D721Med (cell line): ENCODE measurements around the gene CNTFR.

Source experiments
- DNase-seq: peaks from one replicate; pipeline ENCODE4 v3.0.0; 2011; ENCODE audit warnings: low spot score; ENCODE audit not compliant: insufficient read length
- FAIRE-seq: peaks from 2 replicates; lab custom pipeline; 2011; peaks lifted over from hg19 to GRCh38; lab: Jason Lieb, UNC
- TF ChIP-seq, protein P1 (sequence below): IDR thresholded peaks from 2 replicates; pipeline ENCODE4 v1.5.1; 2012; ENCODE audit warnings: mild to moderate bottlenecking, control low read depth; ENCODE audit not compliant: insufficient read depth; ENCODE audit errors: missing control alignments

The CNTFR gene

DNA sequence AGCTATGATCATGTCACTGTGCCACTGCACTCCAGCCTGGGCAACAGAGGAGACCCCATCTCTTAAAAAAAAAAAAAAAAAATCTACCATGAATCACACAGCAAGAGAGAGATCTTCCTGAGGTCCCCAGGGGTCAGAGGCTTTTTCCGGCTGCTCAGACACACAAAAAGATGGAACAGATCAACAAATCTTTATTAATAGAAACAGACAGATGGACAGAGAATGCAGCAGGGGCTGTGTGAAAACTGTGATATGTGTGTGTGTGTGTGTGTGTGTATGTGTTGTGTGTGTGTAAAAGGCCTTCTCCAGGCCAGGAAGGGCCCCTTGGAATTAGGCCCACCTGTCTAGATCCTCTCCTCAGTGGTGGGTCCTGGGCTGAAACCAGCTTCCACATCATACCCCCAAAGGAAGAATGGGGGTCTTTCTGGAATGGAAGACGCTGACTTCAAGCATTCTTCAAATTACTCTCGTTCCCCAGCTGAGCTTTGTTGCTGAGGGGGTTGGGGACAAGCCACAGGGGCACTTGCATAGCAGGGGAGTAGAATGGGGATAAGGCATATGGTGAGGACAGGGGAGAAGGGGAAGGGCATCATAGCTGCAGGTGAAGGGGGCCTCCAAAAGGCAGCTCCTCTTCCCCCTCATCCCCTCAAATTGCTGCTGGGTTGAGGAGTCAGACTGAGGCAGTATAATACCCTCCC lies 45.2 kb upstream of the CNTFR start:
- FAIRE-seq (no peak), DNase-seq (no peak)
- TF ChIP-seq, protein P1, sequence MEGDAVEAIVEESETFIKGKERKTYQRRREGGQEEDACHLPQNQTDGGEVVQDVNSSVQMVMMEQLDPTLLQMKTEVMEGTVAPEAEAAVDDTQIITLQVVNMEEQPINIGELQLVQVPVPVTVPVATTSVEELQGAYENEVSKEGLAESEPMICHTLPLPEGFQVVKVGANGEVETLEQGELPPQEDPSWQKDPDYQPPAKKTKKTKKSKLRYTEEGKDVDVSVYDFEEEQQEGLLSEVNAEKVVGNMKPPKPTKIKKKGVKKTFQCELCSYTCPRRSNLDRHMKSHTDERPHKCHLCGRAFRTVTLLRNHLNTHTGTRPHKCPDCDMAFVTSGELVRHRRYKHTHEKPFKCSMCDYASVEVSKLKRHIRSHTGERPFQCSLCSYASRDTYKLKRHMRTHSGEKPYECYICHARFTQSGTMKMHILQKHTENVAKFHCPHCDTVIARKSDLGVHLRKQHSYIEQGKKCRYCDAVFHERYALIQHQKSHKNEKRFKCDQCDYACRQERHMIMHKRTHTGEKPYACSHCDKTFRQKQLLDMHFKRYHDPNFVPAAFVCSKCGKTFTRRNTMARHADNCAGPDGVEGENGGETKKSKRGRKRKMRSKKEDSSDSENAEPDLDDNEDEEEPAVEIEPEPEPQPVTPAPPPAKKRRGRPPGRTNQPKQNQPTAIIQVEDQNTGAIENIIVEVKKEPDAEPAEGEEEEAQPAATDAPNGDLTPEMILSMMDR, result no peak

- FAIRE-seq (peak; percentile 51), DNase-seq (peak; percentile 76)
- TF ChIP-seq, protein P1, result peak; percentile 85
These were observed 44.5 kb upstream of the CNTFR start for GRCh38 chr9:34633851-34634550.

GRCh38 chr9:34633166-34633565 lies 43.6 kb upstream of the CNTFR start:
- TF ChIP-seq, protein P1, result no peak
- no peak for FAIRE-seq
- DNase-seq, result no peak

GRCh38 chr9:34630402-34631154 lies 41.1 kb upstream of the CNTFR start:
- DNase-seq, result no peak
- TF ChIP-seq, protein P1, result no peak
- no peak for FAIRE-seq

DNA sequence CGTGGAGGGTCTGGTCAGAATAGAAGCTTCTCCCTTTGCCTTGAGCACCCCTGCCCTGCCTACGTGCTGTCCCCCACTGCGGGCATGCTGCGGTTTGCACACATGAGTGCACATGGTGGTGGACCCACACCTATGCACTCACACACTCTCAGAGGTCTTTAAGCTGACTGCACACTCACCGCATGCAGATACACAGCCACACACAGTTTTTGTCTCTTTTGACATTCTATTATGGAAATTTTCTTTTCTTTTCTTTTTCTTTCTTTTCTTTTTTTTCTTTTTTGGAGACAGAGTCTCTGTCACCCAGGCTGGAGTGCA lies 39.9 kb upstream of the CNTFR start:
- FAIRE-seq, result no peak
- TF ChIP-seq, protein P1, result no peak
- DNase-seq, result no peak

DNA sequence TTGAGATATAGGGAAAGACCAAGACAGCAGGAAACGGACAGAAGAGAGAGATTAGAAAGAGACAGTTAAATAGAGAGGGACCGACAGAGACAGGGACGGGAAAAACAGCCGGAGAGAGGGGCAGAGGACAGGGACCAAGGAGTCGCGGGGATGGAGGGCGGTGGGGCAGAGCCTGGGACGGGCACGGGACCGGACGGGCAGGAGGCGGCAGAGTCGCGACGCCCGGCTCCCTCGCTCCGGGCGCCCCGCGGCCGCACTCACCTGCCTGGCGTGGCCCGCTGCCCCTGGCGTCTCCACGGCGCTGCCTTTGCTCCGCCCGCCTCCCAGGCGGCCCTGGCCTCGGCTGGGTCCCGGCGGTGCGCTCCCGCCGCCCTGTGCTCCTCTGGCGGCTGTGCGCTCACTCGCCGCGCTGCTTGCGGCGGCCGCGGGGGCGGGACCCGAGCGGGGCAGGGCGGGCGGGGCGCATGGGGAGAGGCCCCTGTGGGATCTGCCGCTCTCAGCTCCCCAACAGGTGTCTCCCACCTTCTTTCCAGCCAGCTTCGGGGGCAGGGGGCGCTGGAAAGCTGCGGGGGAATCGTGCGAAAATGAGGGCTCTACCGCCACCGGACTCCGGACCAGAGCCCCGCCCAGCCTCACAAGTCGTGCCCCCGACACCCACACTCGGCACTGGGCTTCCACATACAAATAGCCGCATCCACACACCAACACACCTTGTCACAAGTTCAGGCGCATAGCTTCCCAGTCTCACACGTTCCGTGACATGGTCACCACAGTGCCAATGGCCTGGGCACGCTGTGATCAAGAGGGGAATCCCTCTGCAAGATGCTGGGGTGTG lies 39.3 kb upstream of the CNTFR start, which contains the start of gene ARID3C:
ARID3C (minus strand) TSS at position 411 of the 835 bp plus-strand sequence. CDS start 1,052 bp downstream, outside the sequence.
- TF ChIP-seq, protein P1, result no peak
- FAIRE-seq (no peak), DNase-seq (no peak)
